Ascending aorta (tissue), 2 donors: ENCODE data around the gene GALNT14. TPM values are rescaled to one million over a fixed set of nuclear protein-coding genes. Genes with fewer than 3 reads are reported as not detected.

Source experiments
- DNase-seq, 2 donors: peaks; one replicate each; pipeline ENCODE4 v3.0.0-alpha.2; 2019; ENCODE audit warnings: low spot score in 2 of 2
- H3K27ac ChIP-seq, 2 donors: fragments of 200-600 bp; sonication (generic); one replicate each; pipeline ENCODE4 v1.5.1; 2016 to 2017; ENCODE audit warnings: mild to moderate bottlenecking in 1 of 2
- H3K27me3 ChIP-seq: fragments of 200-600 bp; sonication (generic); one replicate; pipeline ENCODE4 v1.5.1; 2017
- H3K36me3 ChIP-seq, 2 donors: fragments of 200-600 bp; sonication (generic); one replicate each; pipeline ENCODE4 v1.5.1; 2016
- H3K4me1 ChIP-seq, 2 donors: fragments of 200-600 bp; sonication (generic); one replicate each; pipeline ENCODE4 v1.5.1; 2016 to 2017; ENCODE audit warnings: mild to moderate bottlenecking in 1 of 2
- H3K4me3 ChIP-seq, 2 donors: fragments of 200-600 bp; sonication (generic); one replicate each; pipeline ENCODE4 v1.5.1; 2016 to 2017; ENCODE audit warnings: mild to moderate bottlenecking in 1 of 2
- H3K9me3 ChIP-seq, 2 donors: fragments of 200-600 bp; sonication (generic); one replicate each; pipeline ENCODE4 v1.5.1; 2016
- intact Hi-C: fragments of 100-400 bp; cut with DNase I; formaldehyde crosslinking; loops from one replicate; pipeline ENCODE4 v1.15.1; 2023
- total RNA-seq: library from RNA; depleted of rRNA; stranded (reverse); fragments of >200 nt; gene quantifications from one replicate; pipeline ENCODE4 v1.1.0, GENCODE V29; 2016
- TF ChIP-seq, protein P1 (sequence below), 3 experiments: fragments of 200-600 bp in 2 of 3; fragments of 450-650 bp in 1 of 3; sonication (generic) in 2 of 3; IDR thresholded peaks; one replicate each; pipeline ENCODE4 v1.5.1; 2016 to 2019; ENCODE audit warnings: antibody characterized with exemption in 3 of 3, mild to moderate bottlenecking in 1 of 3, moderate library complexity in 1 of 3

GALNT14 gene
- total RNA-seq, 1 donor from 2014 or later = not detected

GRCh38 chr2:30960213-30960612, 178.0 kb downstream of the GALNT14 start:
- Histone ChIP-seq H3K4me1 (peaks cover 0 to 9% of the 10 kb centered on the region in 2 donors), H3K36me3 (no peaks in the 10 kb centered on the region), H3K27me3 (no peaks in the 10 kb centered on the region), H3K4me3 (no peak overlapping the region), H3K9me3 (no peaks in the 10 kb centered on the region), H3K27ac (no peak overlapping the region)
- no peak for DNase-seq
- intact Hi-C loops = no loop called here
- TF ChIP-seq, protein P1, sequence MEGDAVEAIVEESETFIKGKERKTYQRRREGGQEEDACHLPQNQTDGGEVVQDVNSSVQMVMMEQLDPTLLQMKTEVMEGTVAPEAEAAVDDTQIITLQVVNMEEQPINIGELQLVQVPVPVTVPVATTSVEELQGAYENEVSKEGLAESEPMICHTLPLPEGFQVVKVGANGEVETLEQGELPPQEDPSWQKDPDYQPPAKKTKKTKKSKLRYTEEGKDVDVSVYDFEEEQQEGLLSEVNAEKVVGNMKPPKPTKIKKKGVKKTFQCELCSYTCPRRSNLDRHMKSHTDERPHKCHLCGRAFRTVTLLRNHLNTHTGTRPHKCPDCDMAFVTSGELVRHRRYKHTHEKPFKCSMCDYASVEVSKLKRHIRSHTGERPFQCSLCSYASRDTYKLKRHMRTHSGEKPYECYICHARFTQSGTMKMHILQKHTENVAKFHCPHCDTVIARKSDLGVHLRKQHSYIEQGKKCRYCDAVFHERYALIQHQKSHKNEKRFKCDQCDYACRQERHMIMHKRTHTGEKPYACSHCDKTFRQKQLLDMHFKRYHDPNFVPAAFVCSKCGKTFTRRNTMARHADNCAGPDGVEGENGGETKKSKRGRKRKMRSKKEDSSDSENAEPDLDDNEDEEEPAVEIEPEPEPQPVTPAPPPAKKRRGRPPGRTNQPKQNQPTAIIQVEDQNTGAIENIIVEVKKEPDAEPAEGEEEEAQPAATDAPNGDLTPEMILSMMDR (IDR thresholded peaks at IDR 0.05) = no peak

GRCh38 chr2:30959653-30960052, 178.6 kb downstream of the GALNT14 start:
- H3K27me3 ChIP-seq = no peaks in the 10 kb centered on the region
- H3K4me1 ChIP-seq = peaks cover 0 to 9% of the 10 kb centered on the region in 2 donors
- no peak for DNase-seq
- H3K9me3 ChIP-seq = no peaks in the 10 kb centered on the region
- intact Hi-C loops = no loop called here
- no peaks in the 10 kb centered on the region for H3K36me3 ChIP-seq
- TF ChIP-seq, protein P1 (IDR thresholded peaks at IDR 0.05) = no peak
- no peak overlapping the region for H3K4me3 ChIP-seq
- H3K27ac ChIP-seq = no peak overlapping the region

DNA sequence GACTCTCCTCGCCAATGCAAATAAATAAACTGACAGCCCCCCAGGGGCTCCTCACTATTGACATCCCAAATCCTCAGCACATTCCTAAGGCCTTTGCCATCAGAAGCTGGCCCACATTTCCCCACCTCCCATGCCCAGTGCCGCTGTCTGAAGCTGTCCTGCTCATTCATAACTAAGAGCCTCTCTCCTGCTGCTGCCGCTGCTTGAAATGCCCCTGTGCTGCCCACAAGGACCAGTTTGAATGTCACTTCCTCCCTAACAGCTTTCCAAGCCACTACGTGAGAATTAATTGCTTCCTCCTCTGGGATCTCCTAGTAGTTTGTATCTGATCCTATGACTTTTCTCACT, 179.3 kb downstream of the GALNT14 start:
- Histone ChIP-seq H3K27me3 (no peaks in the 10 kb centered on the region), H3K9me3 (no peaks in the 10 kb centered on the region), H3K27ac (no peak overlapping the region), H3K4me1 (peaks cover 0 to 9% of the 10 kb centered on the region in 2 donors), H3K36me3 (no peaks in the 10 kb centered on the region), H3K4me3 (no peak overlapping the region)
- intact Hi-C loops = no loop called here
- TF ChIP-seq, protein P1 (IDR thresholded peaks at IDR 0.05) = no peak
- no peak for DNase-seq

DNA sequence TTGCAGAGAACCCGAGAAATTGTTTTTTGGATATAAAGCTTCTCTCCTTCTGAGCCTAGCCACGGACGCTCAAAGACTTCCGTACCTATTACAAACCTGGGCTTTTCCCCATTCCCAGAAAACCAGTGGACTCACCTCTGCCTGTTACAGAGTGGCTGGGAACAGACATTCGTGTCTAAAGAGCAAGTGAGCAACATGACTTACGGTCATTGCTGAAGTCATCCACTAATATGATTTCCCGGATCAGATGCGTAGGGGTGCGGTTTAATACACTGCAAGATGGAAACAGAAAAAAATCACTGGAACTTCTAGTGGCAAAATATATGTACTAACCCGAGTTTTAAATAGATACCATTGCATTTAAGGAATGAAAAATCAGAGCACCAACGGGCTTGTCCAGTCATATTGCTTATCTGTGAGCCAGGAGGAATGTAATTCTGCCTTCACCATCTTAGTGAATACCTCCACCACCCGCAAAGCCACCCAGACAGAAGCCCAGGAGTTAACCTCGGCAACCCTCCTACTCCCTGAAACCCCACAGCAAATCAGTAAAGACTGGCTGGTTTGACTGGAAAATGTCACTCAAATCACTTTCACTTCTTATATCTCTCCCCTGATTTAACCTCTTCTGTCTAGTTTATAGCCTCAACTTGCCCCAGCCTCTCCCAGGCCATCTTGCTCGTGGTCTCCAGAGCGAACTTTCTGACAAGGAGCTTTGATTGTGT, 179.9 kb downstream of the GALNT14 start:
- peaks cover 0 to 9% of the 10 kb centered on the region in 2 donors for H3K4me1 ChIP-seq
- TF ChIP-seq, protein P1 (IDR thresholded peaks at IDR 0.05) = no peak
- H3K9me3 ChIP-seq = no peaks in the 10 kb centered on the region
- H3K36me3 ChIP-seq = no peaks in the 10 kb centered on the region
- no peak overlapping the region for H3K27ac ChIP-seq
- no peak for DNase-seq
- H3K4me3 ChIP-seq = no peak overlapping the region
- intact Hi-C loops = no loop called here
- H3K27me3 ChIP-seq = no peaks in the 10 kb centered on the region

DNA sequence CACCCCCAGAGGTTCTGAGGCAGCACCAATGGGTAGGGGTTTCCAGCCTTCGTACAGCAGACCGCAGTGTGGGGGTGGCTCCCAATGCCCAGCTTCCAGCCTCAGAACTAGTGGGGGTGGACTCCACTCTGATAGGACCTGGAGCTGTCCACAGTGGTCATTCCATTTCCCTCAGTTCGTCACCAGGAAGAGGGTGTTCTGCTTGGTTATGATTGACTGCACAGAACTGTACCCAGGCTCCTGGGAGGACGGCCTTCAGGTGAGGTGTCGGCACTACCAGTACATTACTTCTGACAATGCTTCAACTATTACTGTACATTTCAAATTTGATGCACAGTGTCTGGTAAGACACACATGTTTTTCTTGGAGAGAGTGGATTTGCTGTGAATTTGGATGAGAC, 180.6 kb downstream of the GALNT14 start:
- Histone ChIP-seq H3K4me3 (no peak overlapping the region), H3K27ac (no peak overlapping the region), H3K27me3 (no peaks in the 10 kb centered on the region), H3K36me3 (no peaks in the 10 kb centered on the region), H3K9me3 (no peaks in the 10 kb centered on the region), H3K4me1 (peaks cover 0 to 9% of the 10 kb centered on the region in 2 donors)
- TF ChIP-seq, protein P1 (IDR thresholded peaks at IDR 0.05) = no peak
- intact Hi-C loops = no loop called here
- no peak for DNase-seq
